Esophagus muscularis mucosa (tissue), 4 donors: ENCODE data around the gene LYVE1. TPM values are rescaled to one million over a fixed set of nuclear protein-coding genes. Genes with fewer than 3 reads are reported as not detected.

Experiments
- DNase-seq: peaks from one replicate; pipeline ENCODE4 v3.0.0-alpha.2; 2017; ENCODE audit errors: extremely low spot score
- H3K27ac ChIP-seq, 4 donors: fragments of 200-600 bp; sonication (generic); replicated peaks in 1 of 4; 1 replicate in 3 of 4; 2 replicates in 1 of 4; pipeline ENCODE4 v1.5.1; 2016 to 2019; ENCODE audit warnings: mild to moderate bottlenecking in 1 of 4
- H3K27me3 ChIP-seq, 4 donors: fragments of 200-600 bp; sonication (generic); one replicate each; pipeline versions ENCODE4 v1.5.1 to v1.6.0; 2016 to 2019
- H3K36me3 ChIP-seq, 4 donors: fragments of 200-600 bp; sonication (generic); one replicate each; pipeline ENCODE4 v1.5.1; 2016 to 2019
- H3K4me1 ChIP-seq, 4 donors: fragments of 200-600 bp; sonication (generic); one replicate each; pipeline ENCODE4 v1.5.1; 2016 to 2019
- H3K4me3 ChIP-seq, 4 donors: fragments of 200-600 bp; sonication (generic); 1 replicate in 2 of 4; 2 replicates in 2 of 4; pipeline ENCODE4 v1.5.1; 2016 to 2019; ENCODE audit warnings: mild to moderate bottlenecking in 4 of 4, moderate library complexity in 1 of 4
- H3K9me3 ChIP-seq, 4 donors: fragments of 200-600 bp; sonication (generic); 1 replicate in 3 of 4; 2 replicates in 1 of 4; pipeline ENCODE4 v1.5.1; 2016 to 2019
- CTCF ChIP-seq, 3 experiments: fragments of 200-600 bp in 2 of 3; fragments of 450-650 bp in 1 of 3; sonication (generic) in 2 of 3; IDR thresholded peaks; one replicate each; pipeline ENCODE4 v1.5.1; 2017 to 2019; ENCODE audit warnings: antibody characterized with exemption in 3 of 3, mild to moderate bottlenecking in 2 of 3, moderate library complexity in 1 of 3
- EP300 ChIP-seq: sonication (generic); formaldehyde crosslinking; IDR thresholded peaks from one replicate; pipeline ENCODE4 v1.6.1; 2017; ENCODE audit warnings: antibody characterized with exemption
- POLR2A ChIP-seq: fragments of 450-650 bp; IDR thresholded peaks from one replicate; pipeline ENCODE4 v1.6.1; 2017; ENCODE audit warnings: antibody characterized with exemption, moderate library complexity, mild to moderate bottlenecking, low read depth
- POLR2AphosphoS5 ChIP-seq, 2 donors: sonication (generic); formaldehyde crosslinking; IDR thresholded peaks; one replicate each; pipeline ENCODE4 v1.6.1; 2017; ENCODE audit warnings: antibody characterized with exemption in 2 of 2
- WGBS: methylation state at CpG from one replicate; pipeline ENCODE4 v1.1.5; 2018; 5-methylcytosine and 5-hydroxymethylcytosine counted together
- intact Hi-C: fragments of 100-400 bp; cut with DNase I; formaldehyde crosslinking; loops from one replicate; pipeline ENCODE4 v1.15.1; 2023
- total RNA-seq, 4 donors: library from RNA; depleted of rRNA; stranded (reverse); fragments of >200 nt; gene quantifications; one replicate each; pipeline versions ENCODE4 v1.1.0 to v1.2.1, GENCODE V29; 2016

LYVE1 gene
- total RNA-seq, 4 donors from 2014 or later = 59.5 to 150 (median 74.3) TPM

- peaks cover 0 to 60% (median 13%) of the 10 kb centered on the region in 4 donors for H3K36me3 ChIP-seq
- 91% methylated on average over 2 of the region's 2 CpGs for WGBS
These were observed 20.4 kb upstream of the LYVE1 start for GRCh38 chr11:10588904-10589303.

GRCh38 chr11:10587995-10588394 lies 19.5 kb upstream of the LYVE1 start:
- no peaks in the 10 kb centered on the region for H3K27me3 ChIP-seq
- peaks cover 0 to 58% (median 10%) of the 10 kb centered on the region in 4 donors for H3K36me3 ChIP-seq
- H3K4me1 ChIP-seq = peaks cover 21 to 78% (median 62%) of the 10 kb centered on the region in 4 donors
- WGBS = 93% methylated on average over 3 of the region's 3 CpGs
- no peak overlapping the region for H3K4me3 ChIP-seq
- no peak for DNase-seq
- peak overlapping the region; percentile 72 to 84 (median 80) for H3K27ac ChIP-seq
- intact Hi-C loops = no loop called here
- TF ChIP-seq POLR2A (no peak), EP300 (no peak), POLR2AphosphoS5 (IDR thresholded peaks at IDR 0.05) (no peak), CTCF (IDR thresholded peaks at IDR 0.05) (no peak)
- no peaks in the 10 kb centered on the region for H3K9me3 ChIP-seq

More at GRCh38 chr11:10588904-10589303, 20.4 kb upstream of the LYVE1 start:
- Histone ChIP-seq H3K9me3 (no peaks in the 10 kb centered on the region), H3K4me3 (no peak overlapping the region), H3K27ac (peak overlapping the region; percentile 72 to 84 (median 80)), H3K4me1 (peaks cover 12 to 77% (median 60%) of the 10 kb centered on the region in 4 donors), H3K27me3 (no peaks in the 10 kb centered on the region)
- DNase-seq = no peak
- TF ChIP-seq CTCF (IDR thresholded peaks at IDR 0.05) = no peak
- no peak for TF ChIP-seq EP300
- intact Hi-C loops = no loop called here

- peaks cover 21 to 78% (median 62%) of the 10 kb centered on the region in 4 donors for H3K4me1 ChIP-seq
- 86% methylated on average over 7 of the region's 7 CpGs for WGBS
- no peak overlapping the region for H3K4me3 ChIP-seq
- no peak for TF ChIP-seq POLR2A
- TF ChIP-seq POLR2AphosphoS5 (IDR thresholded peaks at IDR 0.05) = no peak
- TF ChIP-seq CTCF (IDR thresholded peaks at IDR 0.05) = no peak
- TF ChIP-seq EP300 = no peak
- H3K36me3 ChIP-seq = peaks cover 0 to 64% (median 10%) of the 10 kb centered on the region in 4 donors
- H3K27me3 ChIP-seq = no peaks in the 10 kb centered on the region
- H3K27ac ChIP-seq = peak overlapping the region; percentile 72 to 84 (median 80)
- intact Hi-C loops = no loop called here
- no peaks in the 10 kb centered on the region for H3K9me3 ChIP-seq
- DNase-seq = no peak
These were observed 18.9 kb upstream of the LYVE1 start for GRCh38 chr11:10587388-10587787.

- no peak overlapping the region for H3K4me3 ChIP-seq
- intact Hi-C loops = no loop called here
- WGBS = 10% methylated on average over 3 of the region's 3 CpGs
- peak overlapping the region; percentile 72 to 84 (median 80) for H3K27ac ChIP-seq
- TF ChIP-seq POLR2AphosphoS5 (IDR thresholded peaks at IDR 0.05) = peak in 1 of 2 donors; percentile 10
- TF ChIP-seq POLR2A = no peak
- no peak for TF ChIP-seq CTCF (IDR thresholded peaks at IDR 0.05)
- peaks cover 27 to 92% (median 87%) of the 10 kb centered on the region in 4 donors for H3K4me1 ChIP-seq
- no peaks in the 10 kb centered on the region for H3K9me3 ChIP-seq
- H3K27me3 ChIP-seq = no peaks in the 10 kb centered on the region
- H3K36me3 ChIP-seq = peaks cover 0 to 67% (median 15%) of the 10 kb centered on the region in 4 donors
- DNase-seq = no peak
These were observed 15.6 kb upstream of the LYVE1 start for GRCh38 chr11:10584071-10584501.

- Histone ChIP-seq H3K27me3 (no peaks in the 10 kb centered on the region), H3K36me3 (peaks cover 0 to 74% (median 17%) of the 10 kb centered on the region in 4 donors), H3K27ac (peak overlapping the region; percentile 72 to 84 (median 80)), H3K9me3 (no peaks in the 10 kb centered on the region), H3K4me1 (peaks cover 22 to 97% (median 85%) of the 10 kb centered on the region in 4 donors), H3K4me3 (no peak overlapping the region)
- WGBS = 73% methylated on average over 4 of the region's 4 CpGs
- intact Hi-C loops = no loop called here
- no peak for DNase-seq
- TF ChIP-seq POLR2AphosphoS5 (IDR thresholded peaks at IDR 0.05) (peak in 1 of 2 donors; percentile 19), CTCF (IDR thresholded peaks at IDR 0.05) (no peak)
These were observed 13.1 kb upstream of the LYVE1 start for GRCh38 chr11:10581481-10582019.
